OCI-LY3 (cell line): ENCODE results near the gene TRIP10.

Source experiments
- H2AFZ ChIP-seq: fragments of 200-600, 300-600 bp; shearing (Covaris generic); 2 replicates; pipeline ENCODE4 v1.6.0; 2014; ENCODE audit warnings: antibody characterized with exemption, low read depth, low read length
- H3K27ac ChIP-seq: fragments of 200-600, 300-600 bp; sonication (generic); 2 replicates; pipeline ENCODE4 v1.5.1; 2014; ENCODE audit warnings: mild to moderate bottlenecking, low read length, moderate library complexity, mixed read lengths
- H3K27me3 ChIP-seq: fragments of 200-600, 300-600 bp; sonication (generic); 2 replicates; pipeline ENCODE4 v1.6.1; 2014; ENCODE audit warnings: low read depth, low read length, mixed read lengths
- H3K36me3 ChIP-seq: fragments of 200-600, 300-600 bp; sonication (generic); replicated peaks from 2 replicates; pipeline ENCODE3; 2014; ENCODE audit warnings: low read depth, low read length, mixed read lengths
- H3K4me1 ChIP-seq: fragments of 300-600, 200-600 bp; sonication (generic); 2 replicates; pipeline ENCODE4 v1.6.1; 2014; ENCODE audit warnings: low read length, mixed read lengths
- H3K4me2 ChIP-seq: fragments of 200-600, 300-600 bp; sonication (generic); 2 replicates; pipeline ENCODE4 v1.6.1; 2014; ENCODE audit warnings: low read length, mixed read lengths
- H3K4me3 ChIP-seq: fragments of 300-600, 200-600 bp; sonication (generic); 2 replicates; pipeline ENCODE4 v1.5.1; 2014; ENCODE audit warnings: antibody characterized with exemption, mild to moderate bottlenecking, low read length, moderate library complexity
- H3K79me2 ChIP-seq: fragments of 300-600, 200-600 bp; shearing (Covaris generic); 2 replicates; pipeline ENCODE4 v1.6.1; 2014; ENCODE audit warnings: mild to moderate bottlenecking, low read length, mixed read lengths
- H3K9ac ChIP-seq: fragments of 300-600, 200-600 bp; shearing (Covaris generic); 2 replicates; pipeline ENCODE4 v1.6.0; 2014; ENCODE audit warnings: mild to moderate bottlenecking, low read length, moderate library complexity
- H3K9me3 ChIP-seq: fragments of 200-600, 300-600 bp; shearing (Covaris generic); 2 replicates; pipeline ENCODE4 v1.6.1; 2014; ENCODE audit warnings: low read length, mixed read lengths; ENCODE audit not compliant: insufficient read depth
- H4K20me1 ChIP-seq: fragments of 200-600, 300-600 bp; sonication (generic); 2 replicates; pipeline ENCODE4 v1.6.1; 2016; ENCODE audit warnings: low read length, mixed read lengths; ENCODE audit not compliant: insufficient read depth
- CTCF ChIP-seq: fragments of 200-600, 300-600 bp; sonication (generic); IDR thresholded peaks from 2 replicates; pipeline ENCODE4 v1.5.1; 2014; ENCODE audit warnings: antibody characterized with exemption, low read length, low read depth
- EZH2phosphoT487 ChIP-seq: fragments of 200-600 bp; shearing (Covaris generic); IDR thresholded peaks from 2 replicates; pipeline ENCODE4 v1.6.1; 2018; ENCODE audit warnings: antibody characterized with exemption, mixed run types, low read depth

The TRIP10 gene

GRCh38 chr19:6793411-6793810 is 53.9 kb downstream of the TRIP10 start:
- Histone ChIP-seq H3K4me2 (no peak overlapping the region), H3K27ac (no peak overlapping the region), H4K20me1 (peaks cover 72% of the 10 kb centered on the region), H3K9ac (no peak overlapping the region), H3K4me1 (no peaks in the 10 kb centered on the region), H3K4me3 (no peak overlapping the region), H3K27me3 (no peaks in the 10 kb centered on the region), H2AFZ (no peak overlapping the region), H3K9me3 (no peaks in the 10 kb centered on the region), H3K79me2 (peaks cover 85% of the 10 kb centered on the region), H3K36me3 (peaks cover 54% of the 10 kb centered on the region)
- TF ChIP-seq CTCF (no peak), EZH2phosphoT487 (no peak)

- no peaks in the 10 kb centered on the region for H3K4me1 ChIP-seq
- no peak overlapping the region for H3K4me2 ChIP-seq
- no peak overlapping the region for H3K9ac ChIP-seq
- H3K27me3 ChIP-seq, result no peaks in the 10 kb centered on the region
- H2AFZ ChIP-seq, result no peak overlapping the region
- peaks cover 48% of the 10 kb centered on the region for H3K36me3 ChIP-seq
- H3K27ac ChIP-seq, result no peak overlapping the region
- TF ChIP-seq CTCF (no peak), EZH2phosphoT487 (no peak)
- H4K20me1 ChIP-seq, result peaks cover 66% of the 10 kb centered on the region
- H3K79me2 ChIP-seq, result peaks cover 85% of the 10 kb centered on the region
- no peak overlapping the region for H3K4me3 ChIP-seq
- H3K9me3 ChIP-seq, result no peaks in the 10 kb centered on the region
Observed at GRCh38 chr19:6793973-6794372, 54.5 kb downstream of the TRIP10 start.

GRCh38 chr19:6794686-6795431 is 55.4 kb downstream of the TRIP10 start:
- Histone ChIP-seq H3K79me2 (peaks cover 87% of the 10 kb centered on the region), H3K27me3 (no peaks in the 10 kb centered on the region), H3K9me3 (no peaks in the 10 kb centered on the region), H3K9ac (no peak overlapping the region), H3K4me1 (no peaks in the 10 kb centered on the region), H3K36me3 (peaks cover 48% of the 10 kb centered on the region), H4K20me1 (peaks cover 66% of the 10 kb centered on the region), H3K27ac (no peak overlapping the region), H2AFZ (no peak overlapping the region), H3K4me2 (no peak overlapping the region), H3K4me3 (no peak overlapping the region)
- no peak for TF ChIP-seq EZH2phosphoT487
- no peak for TF ChIP-seq CTCF

GRCh38 chr19:6796278-6796677 is 56.8 kb downstream of the TRIP10 start:
- H3K79me2 ChIP-seq, result peaks cover 86% of the 10 kb centered on the region
- H3K27me3 ChIP-seq, result no peaks in the 10 kb centered on the region
- no peak overlapping the region for H3K9ac ChIP-seq
- TF ChIP-seq EZH2phosphoT487 (no peak), CTCF (no peak)
- H3K27ac ChIP-seq, result no peak overlapping the region
- H3K4me2 ChIP-seq, result no peak overlapping the region
- H3K4me1 ChIP-seq, result peaks cover 12% of the 10 kb centered on the region
- no peaks in the 10 kb centered on the region for H3K9me3 ChIP-seq
- no peak overlapping the region for H3K4me3 ChIP-seq
- H3K36me3 ChIP-seq, result peaks cover 36% of the 10 kb centered on the region
- H4K20me1 ChIP-seq, result peaks cover 52% of the 10 kb centered on the region
- no peak overlapping the region for H2AFZ ChIP-seq
